SIG-M5 treated with dmso at 0.1 percent for 504 hours (cell line): Measurements from ENCODE around the gene DCT.

ENCODE experiments used
- DNase-seq: peaks from one replicate; lab custom pipeline; 2025; ENCODE audit not compliant: unreplicated experiment; lab: John Stamatoyannopoulos, UW

DCT gene

DNA sequence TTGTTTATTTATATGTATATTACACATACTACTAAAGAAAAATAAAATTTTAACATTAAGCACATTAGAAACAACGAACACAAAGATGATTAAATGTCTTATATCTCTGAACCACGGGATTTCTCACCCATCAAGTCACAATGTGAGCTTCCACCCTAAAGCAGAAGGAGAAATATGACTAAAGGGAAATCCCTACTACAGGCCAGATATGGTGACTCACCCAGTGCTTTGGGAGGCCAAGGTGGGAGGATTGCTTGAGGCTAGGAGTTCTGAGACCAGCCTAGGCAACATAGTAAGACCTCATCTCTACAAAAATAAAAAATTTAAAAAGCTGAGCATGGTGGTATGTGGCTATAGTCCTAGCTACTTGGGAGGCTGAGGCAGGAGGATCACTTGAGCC lies 24.6 kb downstream of the DCT start:
- no peak for DNase-seq

DNA sequence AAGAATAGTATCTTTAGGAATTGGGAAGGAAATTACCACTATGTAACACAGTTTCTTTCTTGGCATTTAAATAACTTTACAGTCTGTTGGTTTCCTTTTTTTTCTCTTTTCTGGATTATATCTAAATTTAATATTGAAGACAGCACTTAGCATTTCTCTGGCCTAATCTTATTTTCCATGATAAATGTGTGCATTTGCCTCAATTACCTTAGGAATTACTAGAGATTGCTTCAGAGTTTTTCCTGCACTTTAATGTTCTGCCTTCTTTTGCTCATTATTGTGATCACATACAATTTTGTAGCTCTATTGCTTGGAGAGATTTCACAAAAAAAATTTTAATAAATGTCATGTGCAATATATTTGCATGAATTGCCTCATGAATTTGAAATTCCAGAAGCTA lies 25.1 kb downstream of the DCT start:
- DNase-seq = no peak

DNA sequence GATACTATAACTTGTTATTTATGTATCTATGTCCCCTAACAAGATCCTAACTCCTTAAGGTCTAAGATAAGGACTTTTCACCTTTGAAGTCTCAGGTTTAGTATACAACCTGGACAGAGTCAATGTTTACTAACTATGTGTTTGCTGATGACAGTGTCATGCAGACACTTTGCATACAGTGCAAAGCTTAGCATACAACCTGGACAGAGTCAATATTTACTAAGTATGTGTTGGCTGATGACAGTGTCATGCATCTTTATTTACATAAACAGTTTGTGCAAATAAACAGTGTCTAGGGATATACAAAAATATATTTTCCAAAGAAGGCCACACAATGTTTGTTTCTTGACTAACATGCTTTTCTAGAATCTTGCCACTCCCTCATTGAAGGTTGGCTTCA lies 34.7 kb downstream of the DCT start:
- DNase-seq = no peak

DNA sequence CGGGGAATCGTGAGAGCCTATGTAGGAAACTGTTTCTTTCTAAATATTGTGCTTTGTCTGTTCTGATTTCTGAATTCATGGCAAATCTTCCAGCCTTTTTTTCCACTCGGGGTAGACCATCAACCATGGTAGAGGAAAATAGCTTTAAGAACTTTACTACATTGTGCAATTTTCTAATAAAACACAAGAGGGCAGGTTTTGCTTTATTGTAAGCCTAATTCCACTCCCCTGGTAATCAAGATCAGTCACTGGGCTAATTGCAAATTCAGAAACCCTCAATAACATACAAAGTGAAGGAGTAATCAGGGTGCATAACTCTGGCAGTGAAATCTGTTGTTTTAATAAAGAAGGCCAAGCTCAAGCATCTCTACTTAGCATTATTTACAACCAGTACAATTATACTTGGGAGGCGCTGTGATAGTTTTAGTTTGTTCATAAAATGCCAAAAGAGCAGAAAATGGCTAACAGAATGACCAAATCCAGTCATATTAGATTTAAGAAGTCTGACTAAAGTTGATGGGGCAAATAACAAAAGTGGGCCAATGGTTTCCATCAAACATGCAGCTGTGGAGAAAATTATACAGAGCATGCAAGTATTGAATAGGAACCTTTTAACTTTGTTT lies 43.8 kb downstream of the DCT start:
- peak; percentile 63 for DNase-seq

DNA sequence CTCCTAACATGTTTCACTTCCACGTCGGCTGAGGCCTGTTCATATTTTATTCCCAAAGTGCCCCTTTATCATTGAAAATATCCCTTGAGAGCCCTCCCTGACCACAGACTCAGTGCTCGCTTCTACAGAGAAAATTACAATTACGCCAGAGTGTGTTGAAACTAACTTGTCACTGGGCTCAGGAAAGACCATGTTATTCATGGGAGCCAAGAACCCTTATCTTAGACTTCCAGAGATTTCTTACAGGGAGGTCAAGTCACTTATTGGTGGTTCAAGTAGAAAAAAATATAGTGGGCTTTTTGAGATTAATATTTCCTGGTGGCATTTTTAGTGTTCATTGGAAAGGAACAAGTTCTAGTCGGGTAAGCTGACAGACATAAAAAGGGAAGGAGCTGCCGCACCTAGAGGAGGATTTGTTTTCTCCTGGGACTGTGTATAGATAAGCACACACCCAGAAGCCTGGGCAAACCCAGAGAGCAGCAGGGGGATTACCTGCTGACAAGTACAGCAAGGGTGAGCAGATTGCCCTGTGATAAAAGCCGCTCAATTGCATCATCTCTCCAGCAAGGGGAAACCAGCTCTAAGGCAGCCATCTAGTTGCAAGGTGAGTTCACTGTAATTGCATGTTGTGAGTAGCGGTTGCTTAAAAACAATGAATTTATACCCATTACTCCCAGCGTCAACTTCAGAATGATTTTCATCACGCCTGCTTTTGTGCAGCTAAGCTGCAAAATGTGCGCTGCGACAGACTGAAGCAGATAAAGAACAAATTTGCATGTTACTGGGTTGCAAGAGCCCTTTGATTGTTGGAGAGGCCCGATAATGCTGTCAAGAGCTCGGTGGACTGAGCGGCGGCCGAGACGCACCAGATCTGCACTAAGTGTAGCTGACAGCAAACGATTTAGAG lies 46.2 kb downstream of the DCT start:
- no peak for DNase-seq

DNA sequence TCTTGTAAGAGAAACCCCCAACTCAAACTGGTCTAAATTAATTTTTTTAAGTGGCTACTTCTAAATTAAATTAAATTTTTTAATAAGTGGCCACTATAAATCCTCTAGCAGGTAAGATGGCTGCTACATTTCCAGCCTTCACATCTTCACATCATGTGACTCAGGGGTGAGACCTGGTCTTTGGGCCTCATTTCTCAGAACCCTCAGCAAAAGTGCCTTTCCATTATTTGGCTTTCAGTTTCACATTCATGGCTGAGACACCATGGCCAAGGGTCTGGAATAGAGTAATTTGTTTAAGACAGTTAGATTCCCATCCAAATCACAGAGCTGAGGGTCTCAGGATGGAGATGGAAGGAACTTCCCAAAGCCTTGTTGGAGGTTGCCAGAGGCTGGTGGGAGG lies 47.5 kb downstream of the DCT start:
- no peak for DNase-seq

DNA sequence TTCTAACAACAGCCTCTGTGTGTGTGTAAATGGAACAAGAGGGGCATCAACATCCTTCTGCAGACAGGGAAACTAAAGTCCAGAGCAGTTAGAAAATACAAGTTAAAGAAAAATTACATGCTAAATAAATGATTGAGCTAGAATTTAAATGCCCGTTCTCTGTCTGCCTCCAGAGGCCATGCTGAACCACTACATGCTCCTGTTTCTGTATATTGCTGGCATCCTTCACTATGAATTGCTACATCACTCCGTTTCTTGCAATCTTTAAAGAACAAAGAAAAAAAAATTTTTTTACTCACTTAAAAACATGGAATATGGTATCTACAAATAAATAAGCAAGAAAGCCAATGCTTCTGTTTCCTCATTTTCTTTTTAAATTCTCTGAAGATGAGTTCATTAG lies 47.9 kb downstream of the DCT start:
- DNase-seq = no peak

DNA sequence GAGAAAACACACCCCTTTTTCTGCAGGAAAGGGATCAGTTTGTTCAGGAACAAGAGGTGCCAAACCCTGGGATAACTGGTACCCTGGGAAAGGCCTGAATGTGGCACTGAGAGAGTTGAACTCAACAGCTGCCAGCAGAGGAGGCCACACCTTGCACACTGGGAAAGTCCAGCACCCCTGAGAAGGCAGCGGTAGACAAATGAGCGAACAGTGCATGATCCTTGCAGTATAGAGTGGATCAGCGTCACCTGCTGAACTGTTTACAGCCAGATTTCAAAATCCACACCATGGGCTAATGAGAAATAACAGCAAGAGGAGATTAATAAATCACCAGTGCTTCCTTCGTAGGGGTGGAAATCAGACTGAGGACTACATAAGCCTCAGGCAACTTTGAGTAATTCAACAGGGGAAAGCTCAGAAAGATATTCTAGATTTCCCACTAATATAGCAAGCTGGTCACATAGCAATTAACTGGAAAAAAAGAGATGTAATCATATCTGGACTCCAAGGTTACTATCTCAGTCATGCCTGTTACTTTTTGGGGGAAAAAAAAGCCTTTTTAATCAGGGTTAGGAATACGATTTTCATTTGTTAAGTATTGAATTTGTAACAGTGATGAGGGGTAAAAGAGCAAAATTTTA lies 52.0 kb downstream of the DCT start:
- DNase-seq = no peak

DNA sequence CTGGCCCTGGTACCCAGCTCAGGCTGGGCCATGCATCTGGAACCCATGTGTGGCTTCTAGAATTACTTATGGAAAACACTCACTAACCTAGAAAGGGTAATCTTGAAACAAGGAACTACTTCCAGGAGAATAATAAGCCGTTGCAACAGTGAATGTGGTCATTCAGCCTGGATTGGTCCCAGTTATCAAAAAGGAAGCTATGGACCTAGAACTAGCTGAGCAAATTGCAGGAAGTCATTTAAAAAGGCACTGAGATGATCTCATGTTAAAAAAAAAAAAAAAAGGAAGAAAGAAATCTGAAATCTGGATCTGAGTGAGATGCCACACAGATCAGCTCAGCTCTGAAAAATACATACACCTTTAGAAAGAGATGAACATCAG lies 59.6 kb downstream of the DCT start:
- no peak for DNase-seq

DNA sequence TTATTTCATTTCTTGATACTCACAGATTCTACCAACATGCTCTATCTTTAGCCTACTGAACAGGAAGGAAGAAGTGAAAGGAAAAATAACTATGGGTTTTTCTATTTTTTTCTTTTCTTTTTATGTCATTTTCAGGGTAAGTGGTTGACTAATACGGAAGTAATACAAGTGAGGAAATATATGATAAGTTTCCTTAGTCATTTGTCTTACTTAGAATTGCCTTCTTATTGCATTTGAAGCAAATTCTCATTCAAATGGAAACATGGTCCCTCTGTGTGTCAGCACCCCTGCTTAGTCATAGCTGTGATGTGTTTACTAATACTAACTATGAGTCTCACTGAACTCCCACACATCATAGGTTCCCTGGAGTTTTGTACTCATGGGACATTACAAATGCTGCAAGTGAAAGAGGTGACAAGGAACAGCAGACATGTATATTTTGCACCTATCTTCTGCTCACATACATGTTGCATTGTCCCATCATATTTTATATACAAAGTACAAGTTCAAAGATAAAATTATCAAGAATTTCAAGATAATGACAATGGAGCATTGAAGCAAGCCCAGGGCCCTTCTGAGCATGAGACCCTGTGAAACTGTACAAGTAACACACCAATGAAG lies 60.1 kb downstream of the DCT start:
- DNase-seq = peak; percentile 52

DNA sequence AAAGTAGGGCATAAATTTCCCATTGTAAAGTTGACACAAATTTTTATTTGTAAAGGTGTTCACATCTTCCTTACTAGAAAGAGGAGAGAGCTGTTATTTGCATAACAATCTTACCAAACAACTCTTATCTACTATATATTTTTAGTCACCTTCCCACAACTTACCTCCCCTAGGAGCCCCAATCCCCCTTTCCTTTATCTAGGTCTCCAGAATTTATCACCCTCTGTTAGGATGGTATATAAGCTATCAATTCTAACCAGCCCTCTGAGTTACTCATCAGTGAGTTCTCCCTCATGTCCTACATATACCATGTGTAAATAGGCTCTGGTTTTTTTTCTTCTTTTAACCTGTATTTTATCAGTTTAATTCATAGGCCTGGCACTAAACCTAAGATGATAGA lies 62.2 kb downstream of the DCT start:
- no peak for DNase-seq

DNA sequence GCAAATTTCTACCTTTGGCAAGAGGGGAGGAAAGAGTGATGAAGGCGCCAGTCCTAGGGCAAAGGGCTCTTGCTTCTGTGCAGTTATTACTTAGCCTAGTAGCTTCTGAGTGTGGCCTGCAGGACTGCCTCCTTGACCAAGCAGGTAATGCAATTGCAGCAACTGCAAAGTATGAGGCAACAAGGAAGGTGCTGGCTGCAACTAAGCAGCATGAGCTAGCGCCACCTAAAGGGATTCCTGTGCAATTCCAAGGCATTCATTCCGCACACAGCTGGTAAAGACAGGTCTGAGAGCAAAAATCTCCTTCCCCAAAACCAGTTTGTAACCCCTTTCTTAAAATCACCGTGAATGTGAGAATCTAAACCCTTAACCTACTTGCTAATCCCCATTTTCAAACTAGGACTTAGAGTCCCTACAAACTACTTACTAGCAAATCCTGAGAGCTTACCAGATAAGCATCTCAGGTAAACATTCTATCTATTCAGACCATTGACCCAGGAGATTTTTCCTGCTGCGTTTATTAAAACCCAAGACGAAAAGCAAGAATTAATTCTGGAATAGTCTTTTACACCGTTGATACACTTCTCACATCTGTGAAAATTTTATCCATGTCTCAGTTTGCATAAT lies 62.9 kb downstream of the DCT start:
- peak; percentile 34 for DNase-seq

DNA sequence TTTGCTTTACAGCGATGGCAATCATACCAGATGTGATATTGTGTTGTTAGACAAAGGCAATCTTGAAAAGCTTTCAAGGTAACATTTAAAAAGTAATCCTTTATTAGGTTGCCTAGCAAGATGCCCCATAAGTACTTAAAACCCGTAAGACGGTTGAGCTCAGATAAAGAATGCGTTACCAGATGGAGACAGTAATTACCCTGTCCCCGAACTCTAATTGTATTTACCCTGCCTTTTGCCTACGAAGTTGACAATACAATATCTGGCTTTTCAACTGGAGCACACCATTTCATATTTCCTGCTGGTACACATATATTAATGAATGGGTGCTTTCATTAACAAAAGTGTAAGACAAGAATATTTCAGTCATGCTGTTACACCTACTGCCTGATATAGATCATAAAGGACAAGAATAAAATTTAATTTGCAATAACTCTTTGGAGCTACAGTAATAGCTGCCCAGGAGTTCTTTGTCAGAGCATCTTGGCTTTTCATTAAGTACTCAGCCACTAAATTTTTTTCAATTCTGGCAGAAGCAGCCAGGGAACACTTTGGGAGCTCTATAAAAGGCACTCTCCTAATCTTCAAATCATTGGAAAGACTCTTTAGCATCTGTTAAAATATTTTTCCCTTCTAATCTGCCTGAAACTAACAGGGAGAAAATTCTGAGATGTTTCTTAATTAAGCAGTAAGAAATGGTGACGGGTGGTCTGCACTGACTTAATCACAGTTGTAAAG lies 63.8 kb downstream of the DCT start:
- DNase-seq = no peak

DNA sequence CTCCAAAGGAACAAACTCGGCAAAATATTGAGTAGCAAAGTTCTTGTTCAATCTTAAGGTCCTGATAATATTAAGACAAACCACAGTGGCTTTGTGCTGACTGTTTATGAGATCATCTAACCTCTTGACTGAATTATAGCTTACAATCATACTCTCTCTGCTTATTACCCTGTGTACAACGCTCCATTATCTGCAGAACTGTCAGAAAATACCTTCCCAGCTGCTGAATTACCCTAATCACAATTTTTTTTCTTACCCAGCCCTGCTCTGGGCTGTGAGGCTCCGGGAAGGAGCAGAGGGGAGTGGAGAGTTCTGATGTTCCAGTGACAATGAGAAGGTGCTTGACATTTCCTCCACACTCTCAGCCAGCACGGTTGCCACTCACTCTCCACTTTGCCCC lies 64.8 kb downstream of the DCT start:
- no peak for DNase-seq

DNA sequence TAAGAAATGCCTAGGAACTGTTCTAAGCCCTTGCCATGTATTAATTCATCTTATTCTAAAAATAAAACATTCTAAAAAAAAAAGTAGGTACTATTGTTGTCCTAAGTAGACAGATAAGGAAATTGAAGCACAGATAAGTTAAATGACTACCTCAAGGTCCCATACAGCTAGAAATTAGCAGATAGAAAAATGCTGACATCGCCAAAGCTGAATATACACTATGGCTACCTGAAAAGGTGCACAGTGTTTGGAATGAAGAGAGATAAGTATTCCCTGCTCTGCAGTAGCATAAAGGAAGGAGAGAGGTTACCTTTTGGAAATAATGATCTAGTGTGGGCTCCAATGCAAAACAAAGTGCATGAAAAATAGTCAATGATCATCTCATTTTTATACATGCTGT lies 65.3 kb downstream of the DCT start:
- no peak for DNase-seq

DNA sequence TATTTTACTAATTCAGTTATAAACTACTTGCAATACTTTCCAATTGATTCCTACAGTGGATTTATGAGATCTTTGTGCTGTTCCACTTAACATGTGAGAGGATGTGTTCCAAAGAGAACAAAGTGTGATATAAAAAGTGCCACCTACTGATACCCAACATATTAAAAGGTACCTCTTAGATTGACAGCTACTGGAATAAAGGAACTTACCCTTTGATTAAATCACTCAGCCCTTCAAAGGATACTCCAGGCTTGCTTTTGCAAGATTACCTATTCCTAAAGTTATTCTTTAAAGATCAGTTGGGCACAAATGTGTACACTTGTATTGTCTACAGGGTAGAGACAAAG lies 65.9 kb downstream of the DCT start:
- DNase-seq = no peak

DNA sequence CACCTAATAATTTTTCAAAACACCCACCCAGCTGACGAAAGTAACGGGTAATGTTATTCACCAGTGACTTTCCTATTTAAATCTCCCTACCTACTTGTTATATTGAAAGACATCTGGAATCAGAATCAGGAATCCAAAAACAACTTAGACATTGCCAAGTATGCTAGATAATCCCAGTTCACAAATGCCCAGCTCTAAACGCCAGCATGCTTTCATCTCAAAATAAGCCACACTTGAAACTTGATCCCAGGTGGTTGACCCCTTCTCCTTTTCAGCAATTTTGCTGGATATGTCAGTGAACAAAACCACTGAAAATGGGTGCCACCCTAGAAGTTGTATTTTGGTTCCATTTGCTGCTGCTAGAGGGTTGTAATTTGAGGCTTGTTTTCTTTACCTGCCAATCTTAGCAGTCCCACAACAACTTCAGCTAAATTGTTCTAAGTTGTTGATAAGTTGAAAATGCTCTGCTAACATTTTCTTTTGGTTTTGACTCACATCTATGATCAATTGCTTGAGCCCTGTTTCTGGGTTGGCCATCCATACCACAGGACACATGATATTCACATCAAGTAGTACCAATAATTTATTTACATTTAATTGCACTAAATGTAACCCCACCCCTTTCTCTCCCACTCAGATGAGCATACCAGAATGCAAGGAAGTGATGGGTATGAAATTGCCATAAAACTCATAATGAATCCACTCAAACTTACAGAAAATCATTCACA lies 66.4 kb downstream of the DCT start:
- no peak for DNase-seq

DNA sequence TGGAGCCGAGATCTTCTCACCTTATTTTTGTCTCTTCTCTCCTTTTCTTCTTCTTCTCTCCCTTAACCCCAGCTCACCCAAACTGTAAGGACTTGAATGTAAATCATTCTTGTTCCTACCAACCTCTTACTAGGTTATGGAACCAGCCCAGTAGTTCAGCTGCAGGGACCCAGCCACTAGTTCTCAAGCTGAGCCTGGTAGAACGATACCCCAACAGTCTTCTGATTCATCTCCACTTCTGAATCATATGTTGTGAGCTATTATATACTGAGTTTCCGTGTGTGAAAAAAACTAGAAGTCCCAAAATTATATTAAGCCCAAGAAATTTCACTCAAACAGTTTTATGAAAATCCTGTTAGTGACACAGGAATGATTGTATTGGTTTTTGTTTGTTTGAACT lies 67.7 kb downstream of the DCT start:
- no peak for DNase-seq

DNA sequence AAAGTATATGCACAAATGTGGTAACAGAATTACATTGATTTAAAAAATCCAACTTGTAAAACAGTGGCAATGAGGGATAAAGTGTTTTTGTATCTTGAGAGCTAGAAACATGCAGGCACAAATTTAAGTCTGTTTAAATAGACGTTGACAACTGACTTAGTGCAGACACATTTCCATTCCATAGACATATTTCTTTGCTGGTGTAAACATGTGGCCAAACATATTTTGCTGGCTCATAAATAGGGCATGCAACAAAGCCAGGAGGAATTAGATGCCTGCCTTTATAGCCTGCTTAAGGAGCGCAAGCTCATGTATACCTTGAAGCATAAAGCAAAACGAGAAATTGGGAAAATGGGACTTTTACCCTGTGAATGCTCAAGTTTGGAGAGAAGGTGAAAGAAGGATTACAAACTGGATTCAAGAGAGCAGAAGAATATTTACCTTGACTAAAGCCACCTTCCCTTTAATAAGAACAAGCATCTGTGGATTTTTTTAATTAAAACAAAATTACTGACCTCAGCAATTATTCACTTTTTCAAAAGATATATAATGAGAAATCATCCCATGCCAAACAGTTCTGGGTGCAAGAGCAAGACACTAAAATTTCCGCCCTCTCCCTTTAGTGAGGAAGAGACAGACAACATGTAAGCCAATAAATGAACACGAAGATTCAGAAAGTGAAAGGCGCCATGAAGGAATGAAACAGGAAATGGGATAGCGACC lies 71.0 kb downstream of the DCT start:
- DNase-seq = no peak

DNA sequence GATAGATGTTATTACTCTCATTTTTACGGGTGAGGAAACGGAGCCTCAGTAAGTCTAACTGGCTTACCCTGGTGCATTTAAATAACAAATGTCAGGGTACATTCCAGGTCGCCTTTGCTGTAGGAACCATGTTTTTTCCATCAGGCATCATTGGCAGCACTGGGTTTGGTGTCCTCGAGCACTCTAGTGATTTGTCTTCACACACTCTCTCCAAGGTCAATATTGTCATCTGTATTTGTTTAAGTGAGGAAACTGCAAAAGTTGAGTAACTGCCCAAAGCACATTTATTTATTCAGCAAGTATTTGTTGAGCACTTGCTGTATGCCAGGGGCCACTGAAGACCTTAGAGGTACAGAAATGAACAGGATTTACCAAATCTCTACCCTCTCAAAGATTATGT lies 78.6 kb downstream of the DCT start:
- DNase-seq = no peak
